SK-N-SH treated with all-trans-retinoic acid at 6 μM for 48 hours (cell line): Measurements from ENCODE around the gene FIGNL2.

ENCODE experiments used
- ATAC-seq: fragments of 200-7000 bp; cut with Tn5 transposase; 3 replicates; pipeline ENCODE4 v1.9.1; 2020; ENCODE audit warnings: mild to moderate bottlenecking, moderate library complexity
- BACH2 ChIP-seq: fragments of 250-450 bp; sonication (Bioruptor Pico); IDR thresholded peaks from 2 replicates; pipeline ENCODE4 v1.9.0; 2021; ENCODE audit warnings: mild to moderate bottlenecking, borderline replicate concordance
- CREB5 ChIP-seq: fragments of 250-450 bp; sonication (Bioruptor Pico); IDR thresholded peaks from 2 replicates; pipeline ENCODE4 v1.5.1; 2020; ENCODE audit warnings: low read depth, mild to moderate bottlenecking, moderate library complexity
- CSDC2 ChIP-seq: fragments of 250-450 bp; sonication (Bioruptor Pico); IDR thresholded peaks from 2 replicates; pipeline ENCODE4 v1.5.0; 2020; ENCODE audit warnings: mild to moderate bottlenecking, moderate library complexity
- CSRNP3 ChIP-seq: fragments of 250-450 bp; sonication (Bioruptor Pico); IDR thresholded peaks from 2 replicates; pipeline ENCODE4 v1.5.1; 2021; ENCODE audit warnings: mild to moderate bottlenecking, moderate library complexity
- ESRRG ChIP-seq: fragments of 250-450 bp; sonication (Bioruptor Pico); IDR thresholded peaks from 2 replicates; pipeline ENCODE4 v1.6.1; 2021; ENCODE audit warnings: mild to moderate bottlenecking
- GLIS3 ChIP-seq: fragments of 250-450 bp; sonication (Bioruptor Pico); IDR thresholded peaks from 2 replicates; pipeline ENCODE4 v1.5.0; 2020; ENCODE audit warnings: mild to moderate bottlenecking, moderate library complexity
- ISL1 ChIP-seq: fragments of 250-450 bp; sonication (Bioruptor Pico); IDR thresholded peaks from 2 replicates; pipeline ENCODE4 v2.1.2; 2022; ENCODE audit warnings: mild to moderate bottlenecking, moderate library complexity
- OSR1 ChIP-seq: fragments of 250-450 bp; sonication (Bioruptor Pico); IDR thresholded peaks from 2 replicates; pipeline ENCODE4 v1.8.0; 2022; ENCODE audit warnings: moderate library complexity, mild to moderate bottlenecking, inconsistent platforms
- PATZ1 ChIP-seq: fragments of 250-450 bp; sonication (Bioruptor Pico); IDR thresholded peaks from 2 replicates; pipeline ENCODE4 v1.8.0; 2020; ENCODE audit warnings: mild to moderate bottlenecking, moderate library complexity, borderline replicate concordance
- POU6F1 ChIP-seq: fragments of 250-450 bp; sonication (Bioruptor Pico); IDR thresholded peaks from 2 replicates; pipeline ENCODE4 v1.8.0; 2021; ENCODE audit warnings: low read depth, mild to moderate bottlenecking, moderate library complexity, borderline replicate concordance
- PPARA ChIP-seq: fragments of 250-450 bp; sonication (Bioruptor Pico); IDR thresholded peaks from 2 replicates; pipeline ENCODE4 v1.5.0; 2020; ENCODE audit warnings: mild to moderate bottlenecking, borderline replicate concordance
- RARB ChIP-seq: fragments of 250-450 bp; sonication (Bioruptor Pico); IDR thresholded peaks from 2 replicates; pipeline ENCODE4 v1.8.0; 2021; ENCODE audit warnings: mild to moderate bottlenecking, moderate library complexity
- SNAI2 ChIP-seq: fragments of 250-450 bp; sonication (Bioruptor Pico); IDR thresholded peaks from 2 replicates; pipeline ENCODE4 v1.5.0; 2020; ENCODE audit warnings: mild to moderate bottlenecking, moderate library complexity
- TCF4 ChIP-seq: fragments of 250-450 bp; sonication (Bioruptor Pico); IDR thresholded peaks from 2 replicates; pipeline ENCODE4 v1.8.0; 2021; ENCODE audit warnings: mild to moderate bottlenecking, moderate library complexity, borderline replicate concordance
- TSHZ2 ChIP-seq: fragments of 250-450 bp; sonication (Bioruptor Pico); IDR thresholded peaks from 2 replicates; pipeline ENCODE4 v1.5.0; 2020; ENCODE audit warnings: mild to moderate bottlenecking, moderate library complexity
- ZC3H10 ChIP-seq: fragments of 250-450 bp; sonication (Bioruptor Pico); IDR thresholded peaks from 2 replicates; pipeline ENCODE4 v1.5.1; 2021; ENCODE audit warnings: mild to moderate bottlenecking, moderate library complexity
- ZFP3 ChIP-seq: fragments of 250-450 bp; sonication (Bioruptor Pico); IDR thresholded peaks from 2 replicates; pipeline ENCODE4 v1.5.0; 2020; ENCODE audit warnings: mild to moderate bottlenecking, moderate library complexity
- ZFP30 ChIP-seq: fragments of 450-650 bp; formaldehyde crosslinking; IDR thresholded peaks from 2 replicates; pipeline ENCODE4 v1.5.0; 2022; ENCODE audit warnings: mild to moderate bottlenecking, moderate library complexity
- ZNF565 ChIP-seq: fragments of 450-650 bp; formaldehyde crosslinking; conservative IDR thresholded peaks from 2 replicates; pipeline ENCODE4 v1.5.0; 2020; ENCODE audit warnings: low read depth, mild to moderate bottlenecking, moderate library complexity
- ZNF70 ChIP-seq: fragments of 450-650 bp; formaldehyde crosslinking; IDR thresholded peaks from 2 replicates; pipeline ENCODE4 v1.5.0; 2020; ENCODE audit warnings: mild to moderate bottlenecking, moderate library complexity
- ZNF8 ChIP-seq: fragments of 450-650 bp; formaldehyde crosslinking; IDR thresholded peaks from 2 replicates; pipeline ENCODE4 v1.5.0; 2020; ENCODE audit warnings: mild to moderate bottlenecking, moderate library complexity

FIGNL2 gene

GRCh38 chr12:51890511-51891171, 42.1 kb upstream of the FIGNL2 start:
- TF ChIP-seq ZNF70 (no peak), ESRRG (CRISPR knock-in tag) (no peak), CREB5 (CRISPR knock-in tag) (no peak), TCF4 (CRISPR knock-in tag) (no peak), OSR1 (CRISPR knock-in tag) (no peak), ZC3H10 (CRISPR knock-in tag) (no peak), CSRNP3 (no peak), TSHZ2 (CRISPR knock-in tag) (no peak), RARB (CRISPR knock-in tag) (no peak), CSDC2 (CRISPR knock-in tag) (no peak), ZFP30 (CRISPR knock-in tag) (no peak), PPARA (CRISPR knock-in tag) (no peak), BACH2 (CRISPR knock-in tag) (no peak), ISL1 (CRISPR knock-in tag) (no peak), GLIS3 (CRISPR knock-in tag) (no peak)
- TF ChIP-seq, all 23 proteins: peak for 0
- ATAC-seq: no peak

GRCh38 chr12:51890133-51890464, 41.6 kb upstream of the FIGNL2 start:
- no peak for ATAC-seq
- no peak for TF ChIP-seq TSHZ2 (CRISPR knock-in tag)
- TF ChIP-seq, all 23 proteins: peak for 0

- ATAC-seq: no peak
- TF ChIP-seq GLIS3 (CRISPR knock-in tag) (no peak), PATZ1 (CRISPR knock-in tag) (no peak), SNAI2 (CRISPR knock-in tag) (no peak), ISL1 (CRISPR knock-in tag) (no peak), ZFP3 (CRISPR knock-in tag) (no peak), CSRNP3 (no peak), POU6F1 (CRISPR knock-in tag) (no peak), OSR1 (CRISPR knock-in tag) (no peak), ZNF8 (CRISPR knock-in tag) (no peak), ZFP30 (CRISPR knock-in tag) (no peak), PPARA (CRISPR knock-in tag) (no peak), CREB5 (CRISPR knock-in tag) (no peak), ZNF565 (no peak)
These were observed 41.0 kb upstream of the FIGNL2 start for GRCh38 chr12:51889216-51890132.
